Osteocyte (in vitro differentiated cells): Measurements from ENCODE around the gene PRX. TPM values are rescaled to one million over a fixed set of nuclear protein-coding genes. Genes with fewer than 3 reads are reported as not detected.
"Not testable (repeated sequence)": the region's sequence is repeated elsewhere in the genome, so short reads cannot be mapped to it uniquely, and the experiment has no call there.

Experiments
- DNase-seq: peaks from one replicate; pipeline ENCODE4 v3.0.0; 2021; ENCODE audit warnings: mixed read lengths; ENCODE audit not compliant: unreplicated experiment; ENCODE audit errors: extremely low spot score
- H3K27ac Mint-ChIP-seq: one replicate; pipeline ENCODE4 v1.8.0; 2021; ENCODE audit warnings: mild to moderate bottlenecking, mixed read lengths; ENCODE audit not compliant: unreplicated experiment
- H3K27me3 Mint-ChIP-seq: one replicate; pipeline ENCODE4 v1.8.0; 2021; ENCODE audit warnings: mixed read lengths; ENCODE audit not compliant: unreplicated experiment
- H3K36me3 Mint-ChIP-seq: one replicate; pipeline ENCODE4 v1.8.0; 2021; ENCODE audit warnings: mixed read lengths; ENCODE audit not compliant: unreplicated experiment
- H3K4me1 Mint-ChIP-seq: one replicate; pipeline ENCODE4 v1.8.0; 2021; ENCODE audit warnings: mixed read lengths; ENCODE audit not compliant: unreplicated experiment
- H3K4me3 Mint-ChIP-seq: one replicate; pipeline ENCODE4 v1.8.0; 2021; ENCODE audit warnings: mild to moderate bottlenecking, moderate library complexity, mixed read lengths; ENCODE audit not compliant: unreplicated experiment
- H3K9me3 Mint-ChIP-seq: one replicate; pipeline ENCODE4 v1.8.0; 2021; ENCODE audit warnings: mixed read lengths; ENCODE audit not compliant: unreplicated experiment
- total RNA-seq: library from RNA; stranded (reverse); gene quantifications from 2 replicates; pipeline ENCODE4 v1.2.1, GENCODE V29; 2021
- TF ChIP-seq, protein P1 (sequence below): fragments of 200-600 bp; sonication (generic); IDR thresholded peaks from 2 replicates; pipeline ENCODE4 v1.5.0; 2021; ENCODE audit warnings: antibody characterized with exemption, mild to moderate bottlenecking, moderate library complexity

PRX gene
- total RNA-seq, 1 donor from 2014 or later = 5.0 TPM

DNA sequence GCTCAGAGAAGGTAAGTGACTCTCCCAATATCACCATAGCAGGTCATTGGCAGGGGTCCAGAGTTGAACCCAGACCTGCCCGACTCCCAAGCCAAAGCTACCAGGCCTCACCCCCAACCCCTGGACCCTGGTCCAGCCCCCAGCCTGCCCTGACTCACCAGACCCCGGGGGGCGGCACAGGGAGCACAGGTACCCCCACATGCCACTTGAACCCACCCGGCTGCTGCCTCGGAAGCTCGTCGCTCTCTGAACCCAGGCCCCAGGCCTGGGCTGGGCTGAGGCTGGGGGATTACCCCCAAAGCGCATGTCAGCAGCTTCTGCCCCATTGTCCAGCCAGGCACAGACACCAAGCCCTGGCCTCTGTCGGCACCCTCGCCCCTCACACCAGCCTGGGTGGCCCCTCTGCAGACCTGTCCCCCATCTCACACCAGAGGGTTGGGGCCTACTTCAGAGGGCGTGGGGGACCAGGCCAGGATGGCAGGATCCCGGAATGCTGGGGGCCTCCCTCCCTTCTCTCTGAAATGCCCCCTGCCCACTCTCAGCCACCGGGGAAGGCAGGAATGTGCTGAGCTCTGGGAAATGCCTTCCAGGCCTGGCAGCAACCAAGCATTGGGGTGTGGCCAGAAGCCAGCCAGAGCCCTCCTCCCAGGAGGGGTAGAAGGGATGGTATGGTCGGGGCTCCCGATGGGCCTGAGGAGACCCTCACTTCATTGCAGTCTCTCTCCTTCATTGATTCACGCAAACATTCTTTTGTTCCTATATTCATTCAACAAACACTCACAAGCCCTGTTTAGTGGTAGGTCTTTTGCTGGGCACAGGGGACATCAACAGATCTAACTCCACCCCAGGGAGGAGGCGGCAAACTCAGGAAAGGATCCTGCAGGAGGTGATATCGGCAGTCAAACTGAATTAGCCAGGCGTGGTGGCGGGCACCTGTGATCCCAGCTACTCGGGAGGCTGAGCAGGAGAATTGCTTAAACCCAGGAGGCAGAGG, 1.7 kb upstream of the PRX start:
- peak overlapping the region; percentile 79 for H3K27ac Mint-ChIP-seq
- no peak overlapping the region for H3K4me3 Mint-ChIP-seq
- H3K9me3 Mint-ChIP-seq = no peaks in the 10 kb centered on the region
- TF ChIP-seq, protein P1, sequence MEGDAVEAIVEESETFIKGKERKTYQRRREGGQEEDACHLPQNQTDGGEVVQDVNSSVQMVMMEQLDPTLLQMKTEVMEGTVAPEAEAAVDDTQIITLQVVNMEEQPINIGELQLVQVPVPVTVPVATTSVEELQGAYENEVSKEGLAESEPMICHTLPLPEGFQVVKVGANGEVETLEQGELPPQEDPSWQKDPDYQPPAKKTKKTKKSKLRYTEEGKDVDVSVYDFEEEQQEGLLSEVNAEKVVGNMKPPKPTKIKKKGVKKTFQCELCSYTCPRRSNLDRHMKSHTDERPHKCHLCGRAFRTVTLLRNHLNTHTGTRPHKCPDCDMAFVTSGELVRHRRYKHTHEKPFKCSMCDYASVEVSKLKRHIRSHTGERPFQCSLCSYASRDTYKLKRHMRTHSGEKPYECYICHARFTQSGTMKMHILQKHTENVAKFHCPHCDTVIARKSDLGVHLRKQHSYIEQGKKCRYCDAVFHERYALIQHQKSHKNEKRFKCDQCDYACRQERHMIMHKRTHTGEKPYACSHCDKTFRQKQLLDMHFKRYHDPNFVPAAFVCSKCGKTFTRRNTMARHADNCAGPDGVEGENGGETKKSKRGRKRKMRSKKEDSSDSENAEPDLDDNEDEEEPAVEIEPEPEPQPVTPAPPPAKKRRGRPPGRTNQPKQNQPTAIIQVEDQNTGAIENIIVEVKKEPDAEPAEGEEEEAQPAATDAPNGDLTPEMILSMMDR = no peak
- H3K27me3 Mint-ChIP-seq = no peaks in the 10 kb centered on the region
- H3K36me3 Mint-ChIP-seq = no peaks in the 10 kb centered on the region
- DNase-seq = no peak
- H3K4me1 Mint-ChIP-seq = peaks cover 39% of the 10 kb centered on the region

DNA sequence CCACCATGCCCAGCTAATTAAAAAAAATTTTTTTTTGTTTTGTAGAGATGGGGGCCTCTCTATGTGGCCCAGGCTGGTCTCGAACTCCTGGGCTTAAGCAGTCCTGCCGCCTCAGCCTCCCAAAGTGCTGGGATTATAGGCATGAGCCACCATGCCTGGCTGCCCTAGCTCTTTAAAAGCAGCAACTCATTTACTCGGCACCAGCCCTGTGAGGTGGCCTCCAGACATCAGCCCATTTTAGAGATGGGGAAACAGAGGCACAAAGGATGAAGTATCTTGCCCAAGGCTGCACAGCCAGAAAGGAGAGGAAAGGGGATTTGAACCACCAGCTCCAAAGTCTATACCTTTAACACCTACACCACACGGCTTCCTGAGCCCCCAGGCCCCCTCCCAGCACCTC, 312 bp downstream of the PRX start:
- TF ChIP-seq, protein P1 = no peak
- Mint-ChIP-seq H3K9me3 (no peaks in the 10 kb centered on the region), H3K4me1 (peaks cover 35% of the 10 kb centered on the region), H3K27me3 (no peaks in the 10 kb centered on the region), H3K36me3 (no peaks in the 10 kb centered on the region), H3K4me3 (no peak overlapping the region), H3K27ac (no peak overlapping the region)
- no peak for DNase-seq

DNA sequence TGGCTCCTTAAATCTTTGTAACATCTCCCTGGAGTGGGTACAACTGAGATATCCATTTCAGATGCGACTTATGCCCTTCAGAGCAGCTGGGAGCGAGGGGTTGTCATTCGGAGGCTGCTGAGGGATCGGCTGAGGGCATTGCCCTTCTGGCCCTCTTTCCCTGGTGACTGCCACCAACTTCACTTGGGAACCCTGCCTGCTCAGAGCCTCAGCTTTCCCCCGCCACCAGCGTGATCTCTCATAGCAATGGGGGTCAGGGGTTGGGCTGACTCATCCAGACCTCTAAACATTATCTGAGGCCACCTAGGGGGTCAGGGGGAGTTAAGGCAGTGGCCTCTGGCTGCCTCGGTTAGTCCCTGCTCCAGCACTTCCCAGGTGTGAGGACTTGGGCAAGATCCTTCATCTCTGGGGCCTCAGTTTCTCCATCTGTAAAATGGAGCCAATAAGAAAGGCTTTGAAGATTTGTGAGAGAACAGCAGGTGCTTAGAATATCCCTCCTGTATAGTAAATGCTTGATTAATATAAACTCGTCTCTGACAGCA, 1.1 kb downstream of the PRX start:
- peak overlapping the region; percentile 23 for H3K27ac Mint-ChIP-seq
- H3K4me3 Mint-ChIP-seq = no peak overlapping the region
- H3K36me3 Mint-ChIP-seq = no peaks in the 10 kb centered on the region
- H3K4me1 Mint-ChIP-seq = peaks cover 30% of the 10 kb centered on the region
- H3K27me3 Mint-ChIP-seq = no peaks in the 10 kb centered on the region
- no peaks in the 10 kb centered on the region for H3K9me3 Mint-ChIP-seq
- no peak for DNase-seq
- TF ChIP-seq, protein P1 = no peak

DNA sequence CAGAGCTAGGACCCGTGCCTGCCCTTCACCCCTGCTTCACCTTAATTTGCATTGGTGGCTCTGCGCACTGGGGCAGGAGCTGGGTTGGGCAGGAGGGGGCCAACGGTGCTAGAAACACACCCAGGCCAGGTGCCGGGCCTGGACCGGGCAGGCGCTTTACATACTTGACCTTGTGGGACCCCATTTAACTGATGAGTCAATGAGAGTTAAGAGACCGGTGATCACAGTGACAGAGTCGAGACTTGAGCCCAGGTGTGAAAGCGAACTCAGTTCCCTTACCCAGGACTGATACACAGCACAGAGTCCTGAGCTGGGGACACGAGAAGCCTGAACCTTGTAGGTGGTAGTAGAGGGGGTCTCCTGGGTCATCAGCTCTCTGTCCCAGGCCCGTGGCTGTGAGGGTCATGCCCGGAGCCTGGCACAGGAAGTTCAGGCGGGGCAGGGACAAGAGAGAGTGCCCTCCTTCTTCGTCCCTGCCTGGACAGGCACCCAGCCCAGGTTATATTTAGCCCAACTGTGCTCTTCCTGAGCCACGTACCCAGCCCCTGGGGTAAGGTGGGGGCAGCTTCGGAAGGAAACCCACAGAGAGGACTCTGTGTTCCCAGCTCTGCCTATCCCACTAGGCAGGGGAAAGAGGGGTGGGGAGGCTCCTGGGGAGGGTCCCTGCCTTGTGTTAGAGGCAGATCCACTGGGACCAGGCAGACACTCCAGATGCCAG, 1.9 kb downstream of the PRX start:
- Mint-ChIP-seq H3K9me3 (no peaks in the 10 kb centered on the region), H3K27me3 (no peaks in the 10 kb centered on the region), H3K4me1 (peaks cover 28% of the 10 kb centered on the region), H3K4me3 (no peak overlapping the region), H3K36me3 (no peaks in the 10 kb centered on the region), H3K27ac (peak overlapping the region; percentile 10)
- no peak for DNase-seq
- TF ChIP-seq, protein P1 = no peak

DNA sequence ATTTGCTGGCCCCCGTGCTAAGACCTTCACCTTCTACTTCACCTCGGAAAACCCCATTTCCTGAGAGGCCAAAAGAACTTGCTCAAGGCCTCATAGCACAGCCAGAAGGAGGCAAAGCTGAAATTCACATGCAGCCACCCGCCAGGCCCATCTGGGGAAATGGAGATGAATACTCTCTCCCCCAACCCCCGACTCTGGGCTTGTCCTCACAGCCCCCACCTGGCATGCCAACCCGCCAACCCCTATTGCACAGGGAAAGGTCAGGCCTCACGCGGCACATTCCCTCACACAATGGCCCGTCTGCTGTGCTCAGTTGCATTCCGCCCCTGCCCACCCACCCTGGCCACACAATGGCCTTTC, 3.2 kb downstream of the PRX start:
- TF ChIP-seq, protein P1 = no peak
- Mint-ChIP-seq H3K9me3 (no peaks in the 10 kb centered on the region), H3K27ac (no peak overlapping the region), H3K4me3 (no peak overlapping the region), H3K4me1 (peaks cover 24% of the 10 kb centered on the region), H3K27me3 (no peaks in the 10 kb centered on the region), H3K36me3 (no peaks in the 10 kb centered on the region)
- DNase-seq = no peak

DNA sequence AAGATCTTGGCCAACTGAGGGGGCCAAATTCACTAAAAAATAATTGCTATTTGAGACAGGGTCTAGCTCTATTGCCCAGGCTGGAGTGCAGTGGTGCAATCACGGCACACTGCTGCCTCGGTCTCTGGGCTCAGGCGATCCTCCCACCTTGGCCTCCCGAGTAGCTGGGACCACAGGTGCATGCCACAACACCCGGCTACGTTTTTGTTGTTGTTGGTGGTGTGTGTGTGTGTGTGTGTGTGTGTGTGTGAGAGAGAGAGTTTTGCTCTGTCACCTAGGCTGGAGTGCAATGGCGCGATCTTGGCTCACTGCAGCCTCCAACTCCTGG, 4.6 kb downstream of the PRX start:
- H3K27me3 Mint-ChIP-seq, H3K4me3 Mint-ChIP-seq, H3K27ac Mint-ChIP-seq, H3K36me3 Mint-ChIP-seq, DNase-seq, H3K9me3 Mint-ChIP-seq: not testable (repeated sequence)
- H3K4me1 Mint-ChIP-seq = peaks cover 12% of the 10 kb centered on the region
